DOHH2 (cell line): Measurements from ENCODE around the gene DLK1.

Experiments
- H3F3A ChIP-seq: fragments of 200-600 bp; sonication (generic), shearing (Covaris generic); 2 replicates; pipeline ENCODE4 v1.6.0; 2016; ENCODE audit warnings: antibody characterized with exemption, mild to moderate bottlenecking; ENCODE audit not compliant: control insufficient read depth, insufficient read depth
- H3K27ac ChIP-seq: fragments of 200-600 bp; sonication (generic); 2 replicates; pipeline ENCODE4 v1.5.1; 2014; ENCODE audit warnings: low read depth, mild to moderate bottlenecking, low read length, moderate library complexity
- H3K27me3 ChIP-seq: fragments of 200-600 bp; sonication (generic); 2 replicates; pipeline ENCODE4 v1.6.1; 2014; ENCODE audit warnings: mild to moderate bottlenecking, low read length, mixed read lengths; ENCODE audit not compliant: control insufficient read depth
- H3K36me3 ChIP-seq: fragments of 200-600 bp; sonication (generic); 2 replicates; pipeline ENCODE4 v1.6.1; 2014; ENCODE audit warnings: mild to moderate bottlenecking, low read length, moderate library complexity, mixed read lengths; ENCODE audit not compliant: control insufficient read depth
- H3K4me1 ChIP-seq: fragments of 200-600 bp; sonication (generic); 2 replicates; pipeline ENCODE4 v1.6.1; 2014; ENCODE audit warnings: mild to moderate bottlenecking, low read length, mixed read lengths; ENCODE audit not compliant: control insufficient read depth
- H3K4me2 ChIP-seq: fragments of 200-600 bp; sonication (generic); 2 replicates; pipeline ENCODE4 v1.6.0; 2014; ENCODE audit warnings: mild to moderate bottlenecking, low read length, moderate library complexity
- H3K4me3 ChIP-seq: fragments of 200-600 bp; sonication (generic); 2 replicates; pipeline ENCODE4 v1.5.1; 2014; ENCODE audit warnings: mild to moderate bottlenecking, low read length, mixed read lengths
- H3K79me2 ChIP-seq: fragments of 200-600 bp; sonication (generic); 2 replicates; pipeline ENCODE4 v1.6.1; 2014; ENCODE audit warnings: mild to moderate bottlenecking, low read length, mixed read lengths; ENCODE audit not compliant: control insufficient read depth
- H3K9me2 ChIP-seq: fragments of 200-600 bp; sonication (generic); replicated peaks from 2 replicates; pipeline ENCODE4 v1.6.1; 2014; ENCODE audit warnings: mild to moderate bottlenecking, low read length, mixed read lengths; ENCODE audit not compliant: control insufficient read depth
- H3K9me3 ChIP-seq: fragments of 200-600 bp; sonication (generic); 2 replicates; pipeline ENCODE4 v1.6.1; 2014; ENCODE audit warnings: antibody characterized with exemption, low read length, mixed read lengths; ENCODE audit not compliant: control insufficient read depth, insufficient read depth
- H4K20me1 ChIP-seq: fragments of 200-600 bp; sonication (generic); 2 replicates; pipeline ENCODE4 v1.6.0; 2014; ENCODE audit warnings: low read depth, mild to moderate bottlenecking, antibody characterized with exemption, low read length, moderate library complexity; ENCODE audit not compliant: control insufficient read depth, insufficient read depth
- CTCF ChIP-seq: fragments of 200-600 bp; sonication (generic); IDR thresholded peaks from one replicate; pipeline ENCODE4 v1.5.1; 2014; ENCODE audit warnings: antibody characterized with exemption, mild to moderate bottlenecking, low read depth, low read length; ENCODE audit not compliant: poor library complexity, severe bottlenecking
- EZH2phosphoT487 ChIP-seq: fragments of 200-600 bp; sonication (generic); IDR thresholded peaks from 2 replicates; pipeline ENCODE4 v1.6.1; 2017; ENCODE audit warnings: borderline replicate concordance, mild to moderate bottlenecking, antibody characterized with exemption, low read length, moderate library complexity, mixed read lengths

The DLK1 gene

GRCh38 chr14:100701314-100701713 is 25.4 kb upstream of the DLK1 start:
- no peak overlapping the region for H3K27ac ChIP-seq
- no peak overlapping the region for H3K4me2 ChIP-seq
- H3K9me3 ChIP-seq: no peaks in the 10 kb centered on the region
- no peaks in the 10 kb centered on the region for H3K36me3 ChIP-seq
- H3K4me1 ChIP-seq: no peaks in the 10 kb centered on the region
- no peaks in the 10 kb centered on the region for H3F3A ChIP-seq
- H3K9me2 ChIP-seq: no peaks in the 10 kb centered on the region
- H4K20me1 ChIP-seq: no peaks in the 10 kb centered on the region
- no peaks in the 10 kb centered on the region for H3K79me2 ChIP-seq
- no peaks in the 10 kb centered on the region for H3K27me3 ChIP-seq
- TF ChIP-seq CTCF (no peak), EZH2phosphoT487 (no peak)
- no peak overlapping the region for H3K4me3 ChIP-seq

- Histone ChIP-seq H3K79me2 (no peaks in the 10 kb centered on the region), H3K4me2 (no peak overlapping the region), H3K27ac (no peak overlapping the region), H4K20me1 (no peaks in the 10 kb centered on the region), H3K9me2 (no peaks in the 10 kb centered on the region), H3F3A (no peaks in the 10 kb centered on the region), H3K4me1 (no peaks in the 10 kb centered on the region), H3K4me3 (no peak overlapping the region), H3K27me3 (no peaks in the 10 kb centered on the region), H3K36me3 (no peaks in the 10 kb centered on the region), H3K9me3 (no peaks in the 10 kb centered on the region)
- TF ChIP-seq CTCF (no peak), EZH2phosphoT487 (no peak)
Measured at GRCh38 chr14:100702590-100702989, 24.1 kb upstream of the DLK1 start.

GRCh38 chr14:100703386-100704220 is 23.1 kb upstream of the DLK1 start:
- no peaks in the 10 kb centered on the region for H4K20me1 ChIP-seq
- no peak overlapping the region for H3K4me3 ChIP-seq
- H3F3A ChIP-seq: no peaks in the 10 kb centered on the region
- no peaks in the 10 kb centered on the region for H3K36me3 ChIP-seq
- TF ChIP-seq CTCF (no peak), EZH2phosphoT487 (no peak)
- no peaks in the 10 kb centered on the region for H3K9me2 ChIP-seq
- H3K79me2 ChIP-seq: no peaks in the 10 kb centered on the region
- no peak overlapping the region for H3K27ac ChIP-seq
- no peaks in the 10 kb centered on the region for H3K9me3 ChIP-seq
- H3K4me1 ChIP-seq: no peaks in the 10 kb centered on the region
- no peaks in the 10 kb centered on the region for H3K27me3 ChIP-seq
- H3K4me2 ChIP-seq: no peak overlapping the region
